HEK293T (cell line): ENCODE results near the gene ZZZ3.

Source experiments
- CTCF ChIA-PET: fragments of 350-600 bp; formaldehyde crosslinking; extraction: SDS; loops from one replicate; lab custom pipeline; 2021; ENCODE audit warnings: antibody characterized with exemption, inconsistent platforms; lab: Yijun Ruan, JAX
- POLR2A ChIA-PET: fragments of 350-600 bp; formaldehyde crosslinking; extraction: SDS; loops from one replicate; lab custom pipeline; 2020; ENCODE audit warnings: antibody characterized with exemption, inconsistent platforms; lab: Yijun Ruan, JAX
- DNase-seq: peaks from one replicate; pipeline ENCODE4 v3.0.0; 2012; ENCODE audit warnings: mixed read lengths; ENCODE audit errors: extremely low spot score
- ARNT ChIP-seq: fragments of 450-650 bp; IDR thresholded peaks from 2 replicates; pipeline ENCODE4 v1.6.1; 2017; ENCODE audit warnings: mild to moderate bottlenecking
- BHLHE40 ChIP-seq: fragments of 450-650 bp; IDR thresholded peaks from 2 replicates; pipeline ENCODE4 v1.6.1; 2016; ENCODE audit warnings: mild to moderate bottlenecking, moderate library complexity, borderline replicate concordance
- CTBP1 ChIP-seq: fragments of 450-650 bp; IDR thresholded peaks from 2 replicates; pipeline ENCODE4 v1.6.1; 2016; ENCODE audit warnings: borderline replicate concordance
- ELF4 ChIP-seq: fragments of 450-650 bp; IDR thresholded peaks from 2 replicates; pipeline ENCODE4 v1.6.1; 2017; ENCODE audit warnings: antibody characterized with exemption
- FOXA1 ChIP-seq: fragments of 450-650 bp; IDR thresholded peaks from 2 replicates; pipeline ENCODE4 v1.6.1; 2016; ENCODE audit warnings: mild to moderate bottlenecking
- FOXK2 ChIP-seq: fragments of 450-650 bp; IDR thresholded peaks from 2 replicates; pipeline ENCODE4 v1.6.1; 2016; ENCODE audit warnings: mild to moderate bottlenecking
- FOXM1 ChIP-seq: fragments of 450-650 bp; IDR thresholded peaks from 2 replicates; pipeline ENCODE4 v1.6.1; 2017; ENCODE audit warnings: mild to moderate bottlenecking, borderline replicate concordance
- HDGF ChIP-seq: fragments of 450-650 bp; IDR thresholded peaks from 2 replicates; pipeline ENCODE4 v1.6.1; 2017; ENCODE audit warnings: antibody characterized with exemption, borderline replicate concordance
- L3MBTL2 ChIP-seq: fragments of 450-650 bp; conservative IDR thresholded peaks from 2 replicates; pipeline ENCODE4 v1.6.1; 2016; ENCODE audit warnings: mild to moderate bottlenecking
- LEF1 ChIP-seq: fragments of 450-650 bp; IDR thresholded peaks from 2 replicates; pipeline ENCODE4 v1.6.1; 2017; ENCODE audit warnings: mild to moderate bottlenecking, borderline replicate concordance
- NFRKB ChIP-seq: fragments of 450-650 bp; IDR thresholded peaks from 2 replicates; pipeline ENCODE4 v1.6.1; 2016; ENCODE audit warnings: mild to moderate bottlenecking, moderate library complexity
- PKNOX1 ChIP-seq: fragments of 450-650 bp; IDR thresholded peaks from 2 replicates; pipeline ENCODE4 v1.6.1; 2016
- SP1 ChIP-seq: fragments of 450-650 bp; IDR thresholded peaks from 2 replicates; pipeline ENCODE4 v1.6.1; 2017
- SUZ12 ChIP-seq: fragments of 450-650 bp; IDR thresholded peaks from 2 replicates; pipeline ENCODE4 v1.6.1; 2016; ENCODE audit warnings: mild to moderate bottlenecking
- TARDBP ChIP-seq: fragments of 450-650 bp; IDR thresholded peaks from 2 replicates; pipeline ENCODE4 v1.6.1; 2016
- ZNF384 ChIP-seq: fragments of 450-650 bp; IDR thresholded peaks from 2 replicates; pipeline ENCODE4 v1.6.1; 2016

ZZZ3 gene

DNA sequence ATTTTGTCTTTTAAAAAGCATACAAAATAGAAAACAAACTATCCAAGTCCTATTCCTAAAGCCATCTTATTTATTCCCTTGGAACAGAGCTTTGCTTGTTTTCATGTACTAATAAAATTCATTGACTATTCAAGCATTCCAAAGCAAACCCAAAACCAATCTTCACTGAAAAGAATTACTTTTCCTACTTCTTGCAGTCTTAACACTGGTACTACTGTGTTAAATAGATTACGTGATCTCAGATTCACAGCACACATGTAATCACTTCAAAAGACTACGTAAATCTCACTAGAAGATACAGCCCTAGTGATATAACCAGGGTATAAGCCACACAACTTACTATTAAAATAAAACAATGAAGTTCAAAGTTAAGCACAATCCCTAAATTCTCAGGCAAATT is 39.0 kb downstream of the ZZZ3 start:
- DNase-seq: no peak
- ChIA-PET POLR2A (no interaction called here), CTCF (no interaction called here)
- no peak for TF ChIP-seq ZNF384
- no peak for TF ChIP-seq SUZ12
- TF ChIP-seq ARNT: no peak
- no peak for TF ChIP-seq NFRKB
- TF ChIP-seq FOXA1: no peak
- TF ChIP-seq SP1: no peak
- no peak for TF ChIP-seq FOXK2
- no peak for TF ChIP-seq HDGF
- TF ChIP-seq PKNOX1: no peak
- TF ChIP-seq TARDBP: no peak
- no peak for TF ChIP-seq BHLHE40
- TF ChIP-seq FOXM1: no peak
- no peak for TF ChIP-seq LEF1

GRCh38 chr1:77642941-77643340 is 39.5 kb downstream of the ZZZ3 start:
- ChIA-PET CTCF (no interaction called here), POLR2A (no interaction called here)
- no peak for TF ChIP-seq FOXA1
- TF ChIP-seq TARDBP: no peak
- TF ChIP-seq FOXM1: no peak
- no peak for TF ChIP-seq HDGF
- no peak for TF ChIP-seq ZNF384
- no peak for TF ChIP-seq PKNOX1
- TF ChIP-seq ARNT: no peak
- TF ChIP-seq SUZ12: no peak
- TF ChIP-seq LEF1: no peak
- TF ChIP-seq ELF4: no peak
- no peak for TF ChIP-seq FOXK2
- no peak for TF ChIP-seq BHLHE40
- no peak for TF ChIP-seq CTBP1
- no peak for TF ChIP-seq SP1
- TF ChIP-seq NFRKB: no peak
- no peak for DNase-seq

DNA sequence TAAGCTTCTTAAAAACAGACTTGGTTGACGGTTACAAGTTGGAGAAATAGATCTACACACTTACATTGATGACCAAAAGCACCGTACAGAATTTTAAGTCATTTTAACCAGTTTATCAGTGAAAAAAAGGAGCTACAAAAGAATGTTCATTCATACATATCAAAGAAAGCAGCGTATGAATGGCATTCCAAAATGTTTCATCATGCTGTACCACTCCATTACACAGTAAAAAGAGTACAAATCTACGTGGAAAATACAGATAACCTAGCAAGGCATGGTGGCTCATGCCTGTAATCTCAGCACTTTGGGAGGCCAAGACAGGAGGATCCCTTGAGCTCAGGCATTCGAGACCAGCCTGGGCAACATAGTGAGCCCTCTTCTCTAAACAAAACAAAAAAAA is 40.3 kb downstream of the ZZZ3 start:
- no peak for TF ChIP-seq CTBP1
- TF ChIP-seq L3MBTL2: no peak
- TF ChIP-seq ELF4: no peak
- TF ChIP-seq FOXK2: no peak
- no peak for TF ChIP-seq PKNOX1
- TF ChIP-seq HDGF: no peak
- no peak for TF ChIP-seq SP1
- TF ChIP-seq TARDBP: no peak
- TF ChIP-seq ARNT: no peak
- no peak for TF ChIP-seq LEF1
- TF ChIP-seq ZNF384: no peak
- no peak for TF ChIP-seq FOXA1
- no peak for TF ChIP-seq FOXM1
- no peak for TF ChIP-seq NFRKB
- TF ChIP-seq SUZ12: no peak
- no peak for TF ChIP-seq BHLHE40
- CTCF ChIA-PET: no interaction called here
- POLR2A ChIA-PET: no interaction called here
- DNase-seq: no peak

DNA sequence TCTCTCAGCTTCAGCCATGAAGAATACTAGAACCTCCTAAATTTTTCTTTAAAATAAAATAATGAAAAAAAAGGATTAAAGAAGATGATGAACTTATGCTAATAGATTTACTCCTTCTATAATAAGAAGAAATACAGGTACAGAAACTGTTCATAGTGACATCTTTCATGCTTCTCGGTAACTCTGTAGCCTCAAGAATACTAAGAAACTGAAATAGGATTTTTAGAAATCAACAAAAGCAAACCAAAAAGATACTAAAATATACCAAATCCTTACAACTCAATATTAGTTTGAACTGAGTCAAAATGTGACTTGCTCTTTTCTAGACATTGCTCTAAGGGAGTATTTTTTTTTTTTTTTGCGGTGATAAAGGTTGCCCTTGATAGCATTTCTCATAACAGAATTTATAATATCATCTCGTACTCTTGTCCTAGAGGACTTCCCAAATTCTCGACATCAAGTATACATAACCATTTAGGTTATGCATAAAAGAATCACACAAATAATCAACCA is 42.8 kb downstream of the ZZZ3 start:
- CTCF ChIA-PET: interaction anchor here (0.6 kb wide), 2 partner anchors 12 to 721 kb away, joined by 4 to 6 read pairs; no protein-coding TSS in a partner anchor
- TF ChIP-seq BHLHE40 (no peak), LEF1 (no peak), TARDBP (no peak), L3MBTL2 (no peak), SP1 (no peak), FOXA1 (no peak), ELF4 (no peak), NFRKB (no peak), CTBP1 (no peak), ZNF384 (no peak), FOXM1 (no peak), PKNOX1 (no peak), ARNT (no peak), HDGF (no peak), FOXK2 (no peak), SUZ12 (no peak)
- POLR2A ChIA-PET: no interaction called here
- no peak for DNase-seq

GRCh38 chr1:77639056-77639455 is 43.4 kb downstream of the ZZZ3 start:
- ChIA-PET POLR2A (no interaction called here), CTCF (interaction anchor here (0.6 kb wide), 2 partner anchors 13 to 720 kb away, joined by 4 to 6 read pairs; no protein-coding TSS in a partner anchor)
- DNase-seq: no peak
- TF ChIP-seq HDGF (no peak), LEF1 (no peak), FOXA1 (no peak), ELF4 (no peak)

GRCh38 chr1:77636864-77637263 is 45.6 kb downstream of the ZZZ3 start:
- ChIA-PET CTCF (no interaction called here), POLR2A (no interaction called here)
- DNase-seq: no peak
- TF ChIP-seq HDGF (no peak), SUZ12 (no peak), ZNF384 (no peak), ELF4 (no peak)
